ENCODE results near the gene DSG1. TPM values are rescaled to one million over a fixed set of nuclear protein-coding genes. Genes with fewer than 3 reads are reported as not detected.

Gene DSG1
- total and polyA plus RNA-seq, 4 donors, result 0.13 to 2.9 (median 0.65) TPM

DNA sequence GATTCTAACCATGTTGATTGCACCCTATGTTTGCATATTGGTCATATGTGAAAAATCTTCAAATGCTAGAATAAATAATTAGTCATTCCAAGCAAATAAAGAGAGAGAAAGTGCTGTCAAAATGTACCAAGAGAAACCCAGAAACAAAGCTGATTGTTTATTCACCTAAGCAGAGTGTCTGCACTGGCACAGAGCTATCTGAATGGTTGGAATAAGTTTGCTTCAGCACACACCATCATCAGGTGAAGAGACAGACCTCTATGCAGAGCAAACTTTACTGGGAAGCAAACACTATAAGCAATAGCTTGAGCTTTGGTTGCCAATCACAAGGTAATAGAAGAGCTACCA lies 84.0 kb downstream of the DSG1 start:
- H3K27me3 ChIP-seq (ENCODE audit: control insufficient read depth in 4 of 4, insufficient read depth in 4 of 4, low read length in 3 of 4), result no peaks in the 10 kb centered on the region
- peak overlapping the region; percentile 7 to 39 (median 18) for H3K4me3 ChIP-seq (ENCODE audit: low read depth in 1 of 3, low read length in 3 of 3)
- no peaks in the 10 kb centered on the region for H3K36me3 ChIP-seq (ENCODE audit: control insufficient read depth in 4 of 4, insufficient read depth in 3 of 4, low read depth in 1 of 4, low read length in 3 of 4)
- peaks cover 5 to 20% (median 17%) of the 10 kb centered on the region in 4 donors for H3K4me1 ChIP-seq (ENCODE audit: control insufficient read depth in 4 of 4, insufficient read depth in 4 of 4, low read length in 3 of 4)
- H3K9ac ChIP-seq (ENCODE audit: low read depth in 1 of 2, low read length in 2 of 2), result peak overlapping the region in 1 of 2 donors; percentile 43
- peak overlapping the region; percentile 82 for H3K27ac ChIP-seq (ENCODE audit: low read depth in 1 of 2, low read length in 2 of 2)
- TF ChIP-seq RXRA (IDR thresholded peaks at IDR 0.05) (no peak), HNF4A (conservative IDR thresholded peaks at IDR 0.05) (peak in 1 of 2 donors; percentile 3), REST (IDR thresholded peaks at IDR 0.05) (no peak), CTCF (IDR thresholded peaks at IDR 0.05; ENCODE audit: low read depth, low read length, missing input control) (no peak), RAD21 (IDR thresholded peaks at IDR 0.05) (no peak), YY1 (IDR thresholded peaks at IDR 0.05) (peak; percentile 13), FOXA2 (IDR thresholded peaks at IDR 0.05) (no peak)
- TF ChIP-seq, protein P1, sequence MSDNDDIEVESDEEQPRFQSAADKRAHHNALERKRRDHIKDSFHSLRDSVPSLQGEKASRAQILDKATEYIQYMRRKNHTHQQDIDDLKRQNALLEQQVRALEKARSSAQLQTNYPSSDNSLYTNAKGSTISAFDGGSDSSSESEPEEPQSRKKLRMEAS (IDR thresholded peaks at IDR 0.05), result no peak
- TF ChIP-seq, protein P2, sequence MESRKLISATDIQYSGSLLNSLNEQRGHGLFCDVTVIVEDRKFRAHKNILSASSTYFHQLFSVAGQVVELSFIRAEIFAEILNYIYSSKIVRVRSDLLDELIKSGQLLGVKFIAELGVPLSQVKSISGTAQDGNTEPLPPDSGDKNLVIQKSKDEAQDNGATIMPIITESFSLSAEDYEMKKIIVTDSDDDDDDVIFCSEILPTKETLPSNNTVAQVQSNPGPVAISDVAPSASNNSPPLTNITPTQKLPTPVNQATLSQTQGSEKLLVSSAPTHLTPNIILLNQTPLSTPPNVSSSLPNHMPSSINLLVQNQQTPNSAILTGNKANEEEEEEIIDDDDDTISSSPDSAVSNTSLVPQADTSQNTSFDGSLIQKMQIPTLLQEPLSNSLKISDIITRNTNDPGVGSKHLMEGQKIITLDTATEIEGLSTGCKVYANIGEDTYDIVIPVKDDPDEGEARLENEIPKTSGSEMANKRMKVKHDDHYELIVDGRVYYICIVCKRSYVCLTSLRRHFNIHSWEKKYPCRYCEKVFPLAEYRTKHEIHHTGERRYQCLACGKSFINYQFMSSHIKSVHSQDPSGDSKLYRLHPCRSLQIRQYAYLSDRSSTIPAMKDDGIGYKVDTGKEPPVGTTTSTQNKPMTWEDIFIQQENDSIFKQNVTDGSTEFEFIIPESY (IDR thresholded peaks at IDR 0.05), result no peak
- no peak for DNase-seq (ENCODE audit: low spot score)
- H3K9me3 ChIP-seq (ENCODE audit: control insufficient read depth in 4 of 4, low read length in 3 of 4), result no peaks in the 10 kb centered on the region

DNA sequence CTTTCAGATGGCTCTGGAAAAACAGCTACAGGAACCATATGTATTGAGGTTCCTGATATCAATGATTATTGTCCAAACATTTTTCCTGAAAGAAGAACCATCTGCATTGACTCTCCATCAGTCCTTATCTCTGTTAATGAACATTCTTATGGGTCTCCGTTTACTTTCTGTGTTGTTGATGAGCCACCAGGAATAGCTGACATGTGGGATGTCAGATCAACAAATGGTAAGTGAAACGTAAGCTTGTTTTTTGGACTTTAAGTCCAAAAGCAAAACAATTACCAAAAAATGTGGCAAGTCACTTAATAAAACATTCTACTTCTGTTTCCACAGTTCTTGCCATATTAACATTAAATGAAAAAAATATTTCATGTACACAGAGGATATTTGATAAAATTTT lies 85.4 kb downstream of the DSG1 start:
- Histone ChIP-seq H3K9me3 (ENCODE audit: control insufficient read depth in 4 of 4, low read length in 3 of 4) (no peaks in the 10 kb centered on the region), H3K4me1 (ENCODE audit: control insufficient read depth in 4 of 4, insufficient read depth in 4 of 4, low read length in 3 of 4) (peaks cover 3 to 19% (median 14%) of the 10 kb centered on the region in 4 donors), H3K4me3 (ENCODE audit: low read depth in 1 of 3, low read length in 3 of 3) (no peak overlapping the region), H3K27ac (ENCODE audit: low read depth in 1 of 2, low read length in 2 of 2) (peak overlapping the region in 1 of 2 donors; percentile 31), H3K9ac (ENCODE audit: low read depth in 1 of 2, low read length in 2 of 2) (no peak overlapping the region), H3K36me3 (ENCODE audit: control insufficient read depth in 4 of 4, insufficient read depth in 3 of 4, low read depth in 1 of 4, low read length in 3 of 4) (no peaks in the 10 kb centered on the region), H3K27me3 (ENCODE audit: control insufficient read depth in 4 of 4, insufficient read depth in 4 of 4, low read length in 3 of 4) (no peaks in the 10 kb centered on the region)
- DNase-seq (ENCODE audit: low spot score), result no peak
- peak; percentile 40 to 75 for TF ChIP-seq HNF4A (conservative IDR thresholded peaks at IDR 0.05)
- no peak for TF ChIP-seq SP1 (IDR thresholded peaks at IDR 0.05)
- 34% methylated on average over 2 of the region's 2 CpGs for WGBS

Small RNA genes lying within 50 kb of the gene (small RNA-seq; reads per million reads assigned to genes)
- gene RF00019 (not detected), gene RNU6-167P (not detected)

Other genes with a start within 250 kb of the DSG1 start
- gene DSC2, start 215.7 kb upstream of the DSG1 start, total RNA-seq, result 10 to 100 TPM; 10.9 to 16.4 TPM
- 1 to 10 TPM; 3.7 to 3.9 TPM for gene DSC2, start 215.7 kb upstream of the DSG1 start, polyA plus RNA-seq
- gene DSC1, start 155.3 kb upstream of the DSG1 start, total RNA-seq, result not detected
- not detected for gene DSC1, start 155.3 kb upstream of the DSG1 start, polyA plus RNA-seq
- under 1 TPM in 1 of 2 donors, not detected in 1; under 0.01 TPM for gene DSG4, start 58.6 kb downstream of the DSG1 start, total RNA-seq
- gene DSG4, start 58.6 kb downstream of the DSG1 start, polyA plus RNA-seq, result not detected
- not detected for gene DSG3, start 129.6 kb downstream of the DSG1 start, total RNA-seq
- gene DSG3, start 129.6 kb downstream of the DSG1 start, polyA plus RNA-seq, result not detected
- 10 to 100 TPM; 11.6 to 13.9 TPM for gene DSG2, start 180.0 kb downstream of the DSG1 start, total RNA-seq
- gene DSG2, start 180.0 kb downstream of the DSG1 start, polyA plus RNA-seq, result 1 to 10 TPM; 5.4 to 7.5 TPM